ENCODE measurements around the gene CFAP57.

The CFAP57 gene

GRCh38 chr1:43284546-43285110 is 112.5 kb downstream of the CFAP57 start:
- DNase-seq (ENCODE audit: extremely low read depth, low read depth): no peak
- no peak overlapping the region for H3K4me3 ChIP-seq (replicated peaks; ENCODE audit: low read depth, low read length)

GRCh38 chr1:43285269-43285990 is 113.3 kb downstream of the CFAP57 start, which contains the start of gene C1orf210:
C1orf210 (minus strand) TSS chr1:43285581; CDS start chr1:43283270, 2,311 bp downstream.
- no peak within 1 kb of the TSS for H3K4me3 ChIP-seq (replicated peaks; ENCODE audit: low read depth, low read length)
- DNase-seq (ENCODE audit: extremely low read depth, low read depth): no peak
- TF ChIP-seq CTCF (IDR thresholded peaks at IDR 0.05; ENCODE audit: low read depth, low read length, missing control alignments): no peak

More at GRCh38 chr1:43284546-43285110, 112.5 kb downstream of the CFAP57 start:
- TF ChIP-seq CTCF (IDR thresholded peaks at IDR 0.05; ENCODE audit: low read depth, low read length, missing control alignments): no peak

- no peak for TF ChIP-seq CTCF (IDR thresholded peaks at IDR 0.05; ENCODE audit: low read depth, low read length, missing control alignments)
- DNase-seq (ENCODE audit: extremely low read depth, low read depth): no peak
- H3K4me3 ChIP-seq (replicated peaks; ENCODE audit: low read depth, low read length): no peak overlapping the region
These were observed 114.0 kb downstream of the CFAP57 start for GRCh38 chr1:43286115-43286514.

GRCh38 chr1:43286533-43286932 is 114.4 kb downstream of the CFAP57 start:
- no peak for DNase-seq (ENCODE audit: extremely low read depth, low read depth)
- TF ChIP-seq CTCF (IDR thresholded peaks at IDR 0.05; ENCODE audit: low read depth, low read length, missing control alignments): no peak
- no peak overlapping the region for H3K4me3 ChIP-seq (replicated peaks; ENCODE audit: low read depth, low read length)

- no peak for TF ChIP-seq CTCF (IDR thresholded peaks at IDR 0.05; ENCODE audit: low read depth, low read length, missing control alignments)
- no peak for DNase-seq (ENCODE audit: extremely low read depth, low read depth)
- no peak overlapping the region for H3K4me3 ChIP-seq (replicated peaks; ENCODE audit: low read depth, low read length)
These were observed 116.1 kb downstream of the CFAP57 start for GRCh38 chr1:43288058-43288784.

GRCh38 chr1:43288785-43289706 is 116.9 kb downstream of the CFAP57 start:
- no peak overlapping the region for H3K4me3 ChIP-seq (replicated peaks; ENCODE audit: low read depth, low read length)
- TF ChIP-seq CTCF (IDR thresholded peaks at IDR 0.05; ENCODE audit: low read depth, low read length, missing control alignments): no peak
- no peak for DNase-seq (ENCODE audit: extremely low read depth, low read depth)
